IMR-90 (cell line): Measurements from ENCODE around the gene AGPAT1. TPM values are rescaled to one million over a fixed set of nuclear protein-coding genes. Genes with fewer than 3 reads are reported as not detected.

Experiments used
- ATAC-seq: fragments of 200-7000 bp; cut with Tn5 transposase; 2 replicates; pipeline ENCODE4 v1.9.1; 2020; ENCODE audit warnings: low read depth, mild to moderate bottlenecking, moderate library complexity
- BruUV-seq: library from RNA; stranded (reverse); fragments of 400-500 nt; replicated peaks from 2 replicates; lab custom pipeline; 2021; lab: Mats Ljungman, UMichigan
- CTCF ChIA-PET: fragments of 300-600 bp; formaldehyde crosslinking; extraction: SDS; loops from one replicate; lab custom pipeline; 2021; ENCODE audit warnings: antibody characterized with exemption; lab: Yijun Ruan, JAX
- POLR2A ChIA-PET: fragments of 300-600 bp; sonication (Branson Sonifier 250); formaldehyde crosslinking; loops from one replicate; lab custom pipeline; 2022; ENCODE audit warnings: antibody characterized with exemption; ENCODE audit not compliant: unreplicated experiment; lab: Charles Lee
- DNase-seq: peaks from one replicate; pipeline ENCODE4 v3.0.0; 2013
- H2AFZ ChIP-seq: replicated peaks from 2 replicates; pipeline ENCODE3; 2013; ENCODE audit warnings: low read length, mild to moderate bottlenecking; ENCODE audit not compliant: poor library complexity
- H2AK5ac ChIP-seq: 2 replicates; pipeline ENCODE4 v1.6.1; 2013; ENCODE audit warnings: low read depth, low read length, inconsistent platforms
- H2AK9ac ChIP-seq: replicated peaks from 2 replicates; pipeline ENCODE3; 2013; ENCODE audit warnings: mild to moderate bottlenecking, low read depth, low read length, moderate library complexity; ENCODE audit not compliant: poor library complexity
- H2BK120ac ChIP-seq: 2 replicates; pipeline ENCODE4 v1.6.1; 2013; ENCODE audit warnings: low read depth, low read length, inconsistent platforms
- H2BK15ac ChIP-seq: 3 replicates; pipeline ENCODE4 v1.6.1; 2013; ENCODE audit warnings: low read depth, low read length, inconsistent platforms
- H2BK20ac ChIP-seq: 2 replicates; pipeline ENCODE4 v1.6.1; 2013; ENCODE audit warnings: low read depth, mild to moderate bottlenecking, inconsistent platforms, low read length, moderate library complexity
- H2BK5ac ChIP-seq: 2 replicates; pipeline ENCODE4 v1.6.1; 2013; ENCODE audit warnings: mild to moderate bottlenecking, low read depth, low read length, inconsistent platforms; ENCODE audit not compliant: poor library complexity, severe bottlenecking
- H3K14ac ChIP-seq: replicated peaks from 2 replicates; pipeline ENCODE4 v1.6.1; 2013; ENCODE audit warnings: low read depth, low read length, inconsistent platforms
- H3K18ac ChIP-seq: 2 replicates; pipeline ENCODE4 v1.6.1; 2013; ENCODE audit warnings: low read depth, low read length, control low read depth
- H3K23ac ChIP-seq: 2 replicates; pipeline ENCODE4 v1.6.1; 2013; ENCODE audit warnings: low read depth, low read length, inconsistent platforms
- H3K27ac ChIP-seq: 2 replicates; pipeline ENCODE4 v1.5.1; 2013; ENCODE audit warnings: mild to moderate bottlenecking, control low read depth, low read length; ENCODE audit not compliant: insufficient read depth
- H3K27me3 ChIP-seq: 2 replicates; pipeline ENCODE4 v1.6.1; 2013; ENCODE audit warnings: low read length; ENCODE audit not compliant: control insufficient read depth, insufficient read depth
- H3K36me3 ChIP-seq: 2 replicates; pipeline ENCODE4 v1.6.1; 2013; ENCODE audit warnings: low read length, mixed read lengths; ENCODE audit not compliant: control insufficient read depth, insufficient read depth
- H3K4ac ChIP-seq: 2 replicates; pipeline ENCODE4 v1.6.1; 2013; ENCODE audit warnings: low read depth, low read length, inconsistent platforms
- H3K4me1 ChIP-seq: 2 replicates; pipeline ENCODE4 v1.6.1; 2013; ENCODE audit warnings: low read length, mixed read lengths; ENCODE audit not compliant: control insufficient read depth, insufficient read depth
- H3K4me2 ChIP-seq: 2 replicates; pipeline ENCODE4 v1.6.1; 2013; ENCODE audit warnings: low read depth, mild to moderate bottlenecking, control low read depth, low read length, moderate library complexity
- H3K4me3 ChIP-seq: 2 replicates; pipeline ENCODE4 v1.5.1; 2013; ENCODE audit warnings: low read depth, mild to moderate bottlenecking, control low read depth, low read length, moderate library complexity; ENCODE audit not compliant: insufficient read depth
- H3K56ac ChIP-seq: 2 replicates; pipeline ENCODE4 v1.6.1; 2013; ENCODE audit warnings: low read length, inconsistent platforms; ENCODE audit not compliant: insufficient read depth; ENCODE audit errors: extremely low read depth
- H3K79me1 ChIP-seq, 2 experiments: 2 replicates each; pipeline ENCODE4 v1.6.1; 2013; ENCODE audit warnings: low read length in 2 of 2, inconsistent platforms in 1 of 2, low read depth in 1 of 2
- H3K9ac ChIP-seq: 2 replicates; pipeline ENCODE4 v1.6.1; 2013; ENCODE audit warnings: low read depth, low read length, control low read depth
- H3K9me1 ChIP-seq: 2 replicates; pipeline ENCODE4 v1.6.1; 2013; ENCODE audit warnings: low read length, inconsistent platforms; ENCODE audit not compliant: insufficient read depth
- H3K9me3 ChIP-seq: 2 replicates; pipeline ENCODE4 v1.6.1; 2013; ENCODE audit warnings: low read length; ENCODE audit not compliant: control insufficient read depth, insufficient read depth
- H4K20me1 ChIP-seq: 2 replicates; pipeline ENCODE4 v1.6.1; 2013; ENCODE audit warnings: low read length, inconsistent platforms; ENCODE audit not compliant: insufficient read depth
- H4K5ac ChIP-seq: 2 replicates; pipeline ENCODE4 v1.6.1; 2013; ENCODE audit warnings: mild to moderate bottlenecking, low read depth, low read length, control low read depth
- H4K8ac ChIP-seq, 2 experiments: 2 replicates each; pipeline ENCODE4 v1.6.1; 2013; ENCODE audit warnings: low read depth in 2 of 2, low read length in 2 of 2, control low read depth in 1 of 2, inconsistent platforms in 1 of 2
- H4K91ac ChIP-seq: 2 replicates; pipeline ENCODE4 v1.6.1; 2013; ENCODE audit warnings: low read depth, low read length, inconsistent platforms; ENCODE audit not compliant: insufficient read depth
- ELK1 ChIP-seq: fragments of 150-350 bp; IDR thresholded peaks from 2 replicates; pipeline ENCODE4 v1.6.1; 2016; ENCODE audit warnings: low read depth, mild to moderate bottlenecking, low read length, moderate library complexity, borderline replicate concordance
- RCOR1 ChIP-seq: IDR thresholded peaks from 2 replicates; pipeline ENCODE4 v1.6.1; 2012; ENCODE audit warnings: mild to moderate bottlenecking, low read length, improper control_type of control experiment; ENCODE audit not compliant: insufficient replicate concordance
- WGBS, 2 experiments: methylation state at CpG; one replicate each; pipeline versions ENCODE4 v1.1.5 to v1.1.7; 2013; ENCODE audit warnings: missing lambda C conversion rate in 2 of 2; ENCODE audit not compliant: insufficient read length in 1 of 2; ENCODE audit errors: extremely low coverage in 2 of 2; 5-methylcytosine and 5-hydroxymethylcytosine counted together
- dilution Hi-C: fragments of 300-500 bp; cut with HindIII; formaldehyde crosslinking; loops from one replicate; pipeline ENCODE4 v1.14.3; 2018; ENCODE audit warnings: low sequenced_read_pairs; ENCODE audit not compliant: unreplicated experiment
- in situ Hi-C: fragments of 300-500 bp; cut with MboI; formaldehyde crosslinking; loops from 3 replicates; pipeline ENCODE4 v1.14.3; 2019; ENCODE audit warnings: low sequenced_read_pairs, inconsistent platforms, mixed read lengths
- intact Hi-C: fragments of 100-400 bp; cut with micrococcal nuclease; formaldehyde crosslinking; loops from 2 replicates; pipeline ENCODE4 v1.10.0; 2022
- polyA plus RNA-seq, 3 experiments: library from polyadenylated mRNA; depleted of rRNA; stranded (reverse); fragments of >200 nt; gene quantifications; 2 replicates each; pipeline ENCODE4 v1.2.3, GENCODE V29; 2012; ENCODE audit warnings: low replicate concordance in 1 of 3
- total RNA-seq: library from RNA; depleted of rRNA; stranded (reverse); fragments of >200 nt; gene quantifications from 2 replicates; pipeline ENCODE4 v1.2.3, GENCODE V29; 2012
- TF ChIP-seq, protein P1 (sequence below): conservative IDR thresholded peaks from 2 replicates; pipeline ENCODE4 v1.5.1; 2012; ENCODE audit warnings: mild to moderate bottlenecking, low read depth, low read length, improper control_type of control experiment

The AGPAT1 gene
- total and polyA plus RNA-seq, 2 of the 4 experiments (the other 2 are of a cell fraction) = 27.2 to 116 TPM

GRCh38 chr6:32210191-32210601 lies 34.3 kb upstream of the AGPAT1 start:
- Histone ChIP-seq H3K4ac (no peak overlapping the region), H4K91ac (no peak overlapping the region), H3K36me3 (no peaks in the 10 kb centered on the region), H2BK20ac (no peak overlapping the region), H2BK120ac (no peak overlapping the region), H4K20me1 (no peaks in the 10 kb centered on the region), H2BK5ac (no peak overlapping the region), H3K27me3 (peaks cover 8% of the 10 kb centered on the region; the same call in 1 of the 2 replicates), H3K9me1 (no peaks in the 10 kb centered on the region), H3K27ac (no peak overlapping the region), H2AK9ac (no peak overlapping the region), H2AFZ (no peak overlapping the region), H3K79me1 (no peaks in the 10 kb centered on the region), H2BK15ac (no peak overlapping the region), H3K9me3 (no peaks in the 10 kb centered on the region), H3K23ac (no peak overlapping the region), H3K4me3 (no peak overlapping the region), H3K14ac (no peak overlapping the region), H4K5ac (no peak overlapping the region), H3K18ac (no peak overlapping the region), H2AK5ac (no peak overlapping the region), H3K9ac (no peak overlapping the region), H3K4me1 (no peaks in the 10 kb centered on the region), H3K56ac (no peak overlapping the region), H3K4me2 (no peak overlapping the region), H4K8ac (no peak overlapping the region)
- intact Hi-C loops = no loop called here
- ChIA-PET CTCF (no interaction called here), POLR2A (no interaction called here)
- WGBS, 2 experiments = 60% methylated on average over 5 of the region's 5 CpGs; no CpG with 5 or more reads in 1 of the 2 experiments
- DNase-seq = no peak
- no peak for TF ChIP-seq RCOR1
- TF ChIP-seq, protein P1, sequence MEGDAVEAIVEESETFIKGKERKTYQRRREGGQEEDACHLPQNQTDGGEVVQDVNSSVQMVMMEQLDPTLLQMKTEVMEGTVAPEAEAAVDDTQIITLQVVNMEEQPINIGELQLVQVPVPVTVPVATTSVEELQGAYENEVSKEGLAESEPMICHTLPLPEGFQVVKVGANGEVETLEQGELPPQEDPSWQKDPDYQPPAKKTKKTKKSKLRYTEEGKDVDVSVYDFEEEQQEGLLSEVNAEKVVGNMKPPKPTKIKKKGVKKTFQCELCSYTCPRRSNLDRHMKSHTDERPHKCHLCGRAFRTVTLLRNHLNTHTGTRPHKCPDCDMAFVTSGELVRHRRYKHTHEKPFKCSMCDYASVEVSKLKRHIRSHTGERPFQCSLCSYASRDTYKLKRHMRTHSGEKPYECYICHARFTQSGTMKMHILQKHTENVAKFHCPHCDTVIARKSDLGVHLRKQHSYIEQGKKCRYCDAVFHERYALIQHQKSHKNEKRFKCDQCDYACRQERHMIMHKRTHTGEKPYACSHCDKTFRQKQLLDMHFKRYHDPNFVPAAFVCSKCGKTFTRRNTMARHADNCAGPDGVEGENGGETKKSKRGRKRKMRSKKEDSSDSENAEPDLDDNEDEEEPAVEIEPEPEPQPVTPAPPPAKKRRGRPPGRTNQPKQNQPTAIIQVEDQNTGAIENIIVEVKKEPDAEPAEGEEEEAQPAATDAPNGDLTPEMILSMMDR = no peak
- TF ChIP-seq ELK1 = no peak
- dilution Hi-C loops = no loop called here
- BruUV-seq = no TSS peak
- in situ Hi-C loops = no loop called here
- no peak for ATAC-seq
